Body of pancreas (tissue), 4 donors: ENCODE data around the gene FOXS1.

Experiments used
- POLR2A ChIP-seq, 3 donors: fragments of 450-650 bp; IDR thresholded peaks; one replicate each; pipeline ENCODE4 v1.6.1; 2016; ENCODE audit warnings: antibody characterized with exemption in 3 of 3, mild to moderate bottlenecking in 2 of 3
- TF ChIP-seq, protein P1 (sequence below), 7 experiments: fragments of 450-650 bp in 4 of 7; fragments of 200-600 bp in 3 of 7; sonication (generic) in 3 of 7; IDR thresholded peaks; one replicate each; pipeline ENCODE4 v1.5.1; 2016 to 2019; ENCODE audit warnings: antibody characterized with exemption in 7 of 7

GRCh38 chr20:31866221-31866620 lies 20.8 kb upstream of the FOXS1 start:
- no peak for TF ChIP-seq POLR2A (IDR thresholded peaks at IDR 0.05)
- TF ChIP-seq, protein P1, sequence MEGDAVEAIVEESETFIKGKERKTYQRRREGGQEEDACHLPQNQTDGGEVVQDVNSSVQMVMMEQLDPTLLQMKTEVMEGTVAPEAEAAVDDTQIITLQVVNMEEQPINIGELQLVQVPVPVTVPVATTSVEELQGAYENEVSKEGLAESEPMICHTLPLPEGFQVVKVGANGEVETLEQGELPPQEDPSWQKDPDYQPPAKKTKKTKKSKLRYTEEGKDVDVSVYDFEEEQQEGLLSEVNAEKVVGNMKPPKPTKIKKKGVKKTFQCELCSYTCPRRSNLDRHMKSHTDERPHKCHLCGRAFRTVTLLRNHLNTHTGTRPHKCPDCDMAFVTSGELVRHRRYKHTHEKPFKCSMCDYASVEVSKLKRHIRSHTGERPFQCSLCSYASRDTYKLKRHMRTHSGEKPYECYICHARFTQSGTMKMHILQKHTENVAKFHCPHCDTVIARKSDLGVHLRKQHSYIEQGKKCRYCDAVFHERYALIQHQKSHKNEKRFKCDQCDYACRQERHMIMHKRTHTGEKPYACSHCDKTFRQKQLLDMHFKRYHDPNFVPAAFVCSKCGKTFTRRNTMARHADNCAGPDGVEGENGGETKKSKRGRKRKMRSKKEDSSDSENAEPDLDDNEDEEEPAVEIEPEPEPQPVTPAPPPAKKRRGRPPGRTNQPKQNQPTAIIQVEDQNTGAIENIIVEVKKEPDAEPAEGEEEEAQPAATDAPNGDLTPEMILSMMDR (IDR thresholded peaks at IDR 0.05) = no peak
